Measurements from ENCODE around the gene ABHD8. TPM values are rescaled to one million over a fixed set of nuclear protein-coding genes. Genes with fewer than 3 reads are reported as not detected.

Gene ABHD8
- total and polyA plus RNA-seq, 2 donors (not counting 1 experiment from before 2014, with no cell fraction given): 5.2 to 7.2 TPM

GRCh38 chr19:17244618-17245534, 58.3 kb downstream of the ABHD8 start:
- no peaks in the 10 kb centered on the region for H3K79me2 ChIP-seq (ENCODE audit: control insufficient read depth, insufficient read depth, low read length)

More at GRCh38 chr19:17244618-17245534, 58.3 kb downstream of the ABHD8 start:
- POLR2A ChIA-PET: interaction anchor here (0.5 to 3.1 kb wide), 3 partner anchors 19 to 30 kb away, joined by 3 to 13 read pairs (median 5); partner anchors contain the start of genes BABAM1, OCEL1 and USE1
- DNase-seq (peak; percentile 57), ATAC-seq (ENCODE audit: low read depth) (no peak)
- TF ChIP-seq CTCF (IDR thresholded peaks at IDR 0.05): no peak
- no peak for TF ChIP-seq EZH2 (IDR thresholded peaks at IDR 0.05; ENCODE audit: borderline replicate concordance, insufficient read depth, low read depth, low read length, poor library complexity, severe bottlenecking)
- Histone ChIP-seq H3K4me2 (replicated peaks; ENCODE audit: low read depth, low read length, poor library complexity, severe bottlenecking) (peak overlapping the region; percentile 85), H3K9me3 (ENCODE audit: control extremely low read depth in 1 of 3, control insufficient read depth in 2 of 3, insufficient read depth in 1 of 3, low read length in 2 of 3) (peaks cover 0 to 2% (median 0%) of the 10 kb centered on the region in 3 donors), H3K4me1 (ENCODE audit: control insufficient read depth in 2 of 2, insufficient read depth in 2 of 2, low read length in 2 of 2) (peaks cover 5 to 29% of the 10 kb centered on the region in 2 donors), H3K9ac (ENCODE audit: low read length) (peak overlapping the region; percentile 45), H2AFZ (ENCODE audit: insufficient read depth, low read depth, low read length, poor library complexity, severe bottlenecking) (peak overlapping the region; percentile 62), H3K36me3 (replicated peaks in 1 of 2; ENCODE audit: control extremely low read depth in 1 of 2, control insufficient read depth in 1 of 2, extremely low read depth in 1 of 2, insufficient read depth in 2 of 2, low read length in 1 of 2) (no peaks in the 10 kb centered on the region), H3K27ac (ENCODE audit: low read length in 2 of 2) (no peak overlapping the region), H3K27me3 (replicated peaks in 1 of 4; ENCODE audit: control extremely low read depth in 1 of 4, control insufficient read depth in 3 of 4, insufficient read depth in 4 of 4, low read length in 3 of 4) (no peaks in the 10 kb centered on the region), H4K20me1 (ENCODE audit: control insufficient read depth, insufficient read depth, low read length, poor library complexity, severe bottlenecking) (no peaks in the 10 kb centered on the region), H3K4me3 (ENCODE audit: control extremely low read depth in 1 of 5, extremely low read depth in 1 of 5, insufficient read depth in 1 of 5, low read depth in 2 of 5, low read length in 4 of 5) (peak overlapping the region in 3 of 5 experiments; percentile 48 to 58 (median 56))
- intact Hi-C loops (cut with micrococcal nuclease): loop anchor here (1.0 kb wide), 1 partner anchor 10 kb away; no protein-coding TSS in a partner anchor
- Mint-ChIP-seq H3K4me3 (peak overlapping the region; percentile 77), H3K27me3 (no peaks in the 10 kb centered on the region), H3K27ac (peak overlapping the region; percentile 53), H3K9me3 (ENCODE audit: insufficient read depth) (no peaks in the 10 kb centered on the region), H3K4me1 (peaks cover 25% of the 10 kb centered on the region)
- CTCF ChIA-PET: interaction anchor here (0.6 to 2.2 kb wide), 2 partner anchors 10 to 473 kb away, joined by 3 to 6 read pairs; no protein-coding TSS in a partner anchor
- 3% methylated on average over 97 of the region's 100 CpGs for WGBS (ENCODE audit: insufficient coverage)
